ENCODE results near the gene CDH4.
"Not testable (repeated sequence)": the region's sequence is repeated elsewhere in the genome, so short reads cannot be mapped to it uniquely, and the experiment has no call there.

The CDH4 gene

DNA sequence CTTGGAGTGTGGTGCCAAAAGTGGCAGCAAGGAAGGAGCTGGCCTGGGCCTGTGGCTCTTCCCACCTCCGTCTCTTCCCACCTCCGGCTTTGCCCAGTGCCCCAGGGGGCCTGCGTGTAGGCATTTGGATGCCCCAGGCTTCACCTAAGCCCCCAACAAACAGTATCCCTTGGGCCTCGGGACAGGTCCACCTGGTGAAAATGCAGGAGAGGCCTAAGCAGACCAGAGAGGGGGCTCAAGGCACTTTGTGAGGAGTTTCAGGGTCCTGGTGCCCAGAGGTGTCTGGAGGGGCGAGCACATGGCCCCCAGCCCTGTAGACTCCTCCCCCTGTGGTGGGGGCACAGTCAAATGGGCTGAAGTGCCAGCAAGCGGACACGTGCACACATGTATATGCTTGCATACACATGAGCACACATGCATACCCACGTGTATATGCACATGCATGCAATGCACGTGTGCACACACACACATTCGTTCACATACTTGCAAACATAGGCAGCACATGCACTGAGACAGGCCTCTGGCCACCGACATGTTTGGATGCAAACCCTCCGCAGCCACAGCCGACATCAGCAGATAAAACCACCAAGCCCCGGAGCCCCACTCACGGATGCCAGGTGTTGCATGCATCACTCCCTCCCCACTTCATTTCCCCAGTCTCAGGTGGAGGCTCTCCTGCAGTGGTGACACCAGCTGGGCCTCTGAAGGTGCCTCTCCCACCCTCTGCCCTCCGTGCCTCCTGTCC is 689.1 kb downstream of the CDH4 start:
- DNase-seq: no peak

DNA sequence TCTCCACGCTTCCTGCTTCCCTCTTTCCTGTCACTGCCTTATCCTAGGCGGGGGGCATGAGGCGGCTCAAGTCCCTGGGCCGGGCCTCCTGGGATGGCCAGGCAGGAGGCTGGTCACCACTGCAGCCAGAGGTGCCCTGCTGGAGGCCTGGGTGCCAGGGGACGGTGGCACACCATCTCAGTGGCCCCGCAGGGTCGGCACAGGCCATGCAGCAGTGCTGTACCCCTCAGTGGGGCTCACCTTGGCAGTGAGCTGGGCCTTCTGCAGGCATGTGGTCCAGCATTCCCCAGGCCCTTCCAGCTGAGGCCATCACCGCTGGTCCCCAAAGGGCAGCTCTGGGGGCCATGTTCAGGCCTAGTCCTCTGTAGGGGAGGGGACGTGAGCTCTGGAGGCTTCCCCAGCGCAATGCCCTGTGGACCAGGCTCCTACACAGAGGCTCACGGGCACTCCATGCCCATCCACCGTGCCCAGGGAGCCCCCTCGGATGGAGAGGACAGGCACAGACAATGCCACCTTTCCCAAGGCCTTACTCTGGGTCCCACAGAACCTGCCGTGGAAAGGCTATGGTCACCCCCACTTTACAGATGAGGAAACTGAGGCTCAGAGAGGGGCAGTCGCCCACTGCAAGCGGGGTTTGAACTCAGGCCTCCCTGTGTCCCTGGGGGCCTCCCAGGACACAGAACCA is 689.8 kb downstream of the CDH4 start:
- DNase-seq: no peak

DNA sequence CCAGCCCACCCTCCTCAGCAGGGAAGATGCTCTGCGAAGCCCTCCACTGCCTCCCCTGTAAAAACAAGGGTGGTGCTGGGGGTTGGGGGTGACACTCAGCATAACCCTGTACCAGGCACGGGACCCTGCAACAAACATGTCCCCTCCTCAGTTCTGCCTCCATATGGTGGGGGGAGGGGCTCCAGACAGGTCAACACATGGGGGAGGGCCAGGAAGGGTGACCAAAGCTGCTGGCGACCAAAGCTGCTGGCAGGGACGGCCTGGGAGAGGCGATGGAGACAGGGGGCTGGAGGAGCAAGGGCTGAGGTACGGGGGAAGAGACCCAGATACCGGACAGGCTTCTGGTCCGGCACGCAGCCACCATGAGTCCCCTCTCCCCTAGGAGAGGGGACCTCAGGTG is 690.5 kb downstream of the CDH4 start:
- no peak for DNase-seq

DNA sequence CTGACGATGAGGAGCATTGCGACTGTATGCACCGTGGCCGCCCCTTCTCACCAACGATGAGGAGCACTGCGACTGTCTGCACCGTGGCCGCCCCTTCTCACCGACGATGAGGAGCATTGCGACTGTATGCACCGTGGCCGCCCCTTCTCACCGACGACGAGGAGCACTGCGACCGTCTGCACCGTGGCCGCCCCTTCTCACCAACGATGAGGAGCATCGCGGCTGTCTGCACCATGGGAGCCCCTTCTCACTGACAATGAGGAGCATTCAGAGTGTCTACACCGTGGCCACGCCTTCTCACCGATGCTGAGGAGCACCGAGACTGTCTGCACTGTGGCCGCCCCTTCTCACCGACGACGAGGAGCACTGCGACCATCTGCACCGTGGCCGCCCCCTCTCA is 692.9 kb downstream of the CDH4 start:
- not testable (repeated sequence) for DNase-seq

DNA sequence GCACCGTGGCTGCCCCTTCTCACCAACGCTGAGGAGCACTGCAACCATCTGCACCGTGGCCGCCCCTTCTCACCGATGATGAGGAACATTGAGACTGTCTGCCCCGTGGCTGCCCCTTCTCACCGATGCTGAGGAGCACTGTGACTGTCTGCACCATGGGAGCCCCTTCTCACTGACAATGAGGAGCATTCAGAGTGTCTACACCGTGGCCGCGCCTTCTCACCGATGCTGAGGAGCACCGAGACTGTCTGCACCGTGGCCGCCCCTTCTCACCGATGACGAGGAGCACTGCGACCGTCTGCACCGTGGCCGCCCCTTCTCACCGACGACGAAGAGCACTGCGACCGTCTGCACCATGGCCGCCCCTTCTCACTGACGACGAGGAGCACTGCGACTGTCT is 693.4 kb downstream of the CDH4 start:
- not testable (repeated sequence) for DNase-seq

DNA sequence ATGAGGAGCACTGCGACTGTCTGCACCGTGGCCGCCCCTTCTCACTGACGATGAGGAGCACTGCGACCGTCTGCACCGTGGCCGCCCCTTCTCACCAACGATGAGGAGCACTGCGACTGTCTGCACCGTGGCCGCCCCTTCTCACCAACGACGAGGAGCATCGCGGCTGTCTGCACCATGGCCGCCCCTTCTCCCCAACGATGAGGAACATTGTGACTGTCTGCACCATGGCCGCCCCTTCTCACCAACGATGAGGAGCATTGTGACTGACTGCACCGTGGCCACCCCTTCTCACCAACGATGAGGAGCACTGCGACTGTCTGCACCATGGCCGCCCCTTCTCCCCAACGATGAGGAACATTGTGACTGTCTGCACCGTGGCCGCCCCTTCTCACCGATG is 696.0 kb downstream of the CDH4 start:
- DNase-seq: not testable (repeated sequence)

DNA sequence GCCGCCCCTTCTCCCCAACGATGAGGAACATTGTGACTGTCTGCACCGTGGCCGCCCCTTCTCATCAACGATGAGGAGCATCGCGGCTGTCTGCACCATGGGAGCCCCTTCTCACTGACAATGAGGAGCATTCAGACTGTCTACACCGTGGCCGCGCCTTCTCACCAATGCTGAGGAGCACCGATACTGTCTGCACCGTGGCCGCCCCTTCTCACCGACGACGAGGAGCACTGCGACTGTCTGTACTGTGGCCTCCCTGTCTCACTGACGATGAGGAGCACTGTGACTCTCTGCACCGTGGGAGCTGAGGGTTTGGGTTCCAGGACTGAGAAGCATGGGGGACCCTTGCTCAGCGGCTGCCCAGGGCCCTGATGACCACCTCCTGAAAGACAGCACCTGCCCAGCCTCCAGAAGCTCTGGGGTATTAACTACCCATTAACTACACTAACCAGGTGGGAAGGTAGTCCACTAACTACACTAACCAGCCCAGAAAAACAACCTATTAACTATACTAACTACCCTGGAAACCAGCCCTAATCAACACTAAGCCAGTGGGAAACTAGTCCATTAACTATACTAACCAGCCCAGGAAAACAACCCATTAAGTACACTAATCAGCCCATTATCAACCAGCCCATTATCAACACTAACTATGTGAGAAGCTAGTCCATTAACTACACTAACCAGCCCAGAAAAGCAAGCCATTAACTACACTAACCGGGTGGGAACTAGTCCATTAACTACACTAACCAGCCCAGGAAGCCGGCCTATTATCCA is 696.7 kb downstream of the CDH4 start:
- DNase-seq: no peak

GRCh38 chr20:61949363-61949713 is 697.3 kb downstream of the CDH4 start:
- no peak for DNase-seq

DNA sequence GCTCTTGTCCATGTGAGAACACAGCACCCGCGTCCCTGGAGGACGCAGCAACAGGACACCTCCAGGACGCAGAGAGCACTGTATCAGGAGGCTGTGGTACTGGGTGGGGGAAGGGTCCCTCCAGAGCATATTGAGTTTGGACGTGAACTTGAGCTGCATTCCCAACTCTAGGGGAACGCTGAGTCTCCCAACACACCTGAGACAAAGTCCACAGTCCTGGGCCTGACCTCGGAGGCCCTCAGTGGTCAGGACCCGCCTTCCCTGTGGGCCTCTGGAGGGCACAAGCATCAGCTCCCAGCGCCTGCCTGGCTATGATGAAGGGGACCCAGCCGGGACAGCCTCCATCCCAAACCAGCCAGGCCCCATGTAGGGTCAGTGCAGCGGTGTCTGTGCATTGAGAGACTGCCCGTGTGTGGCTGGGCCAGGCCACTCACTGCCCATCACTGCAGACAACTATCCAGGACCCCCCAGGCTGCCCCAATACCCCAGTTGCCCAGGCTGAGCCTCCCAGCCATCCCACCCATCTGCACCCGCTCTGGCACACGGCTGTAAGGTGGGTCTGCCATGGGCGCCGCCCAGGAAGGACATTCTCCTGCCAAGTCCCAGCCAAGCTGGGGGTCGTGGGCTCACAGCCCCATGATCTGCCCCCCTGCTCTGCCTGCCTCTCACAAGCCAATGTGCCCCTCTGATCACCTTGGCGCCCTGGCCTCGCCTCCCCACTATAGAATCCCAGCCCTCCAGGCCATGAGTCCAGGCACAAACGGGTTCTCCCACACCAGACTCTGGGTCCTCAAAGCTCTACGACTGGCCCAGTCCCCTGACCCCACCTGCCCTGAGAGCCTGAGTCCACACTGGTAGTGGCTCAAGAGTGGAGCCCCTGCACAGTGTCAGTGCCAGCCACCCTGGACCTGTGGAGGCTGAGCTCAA is 697.9 kb downstream of the CDH4 start:
- DNase-seq: no peak

DNA sequence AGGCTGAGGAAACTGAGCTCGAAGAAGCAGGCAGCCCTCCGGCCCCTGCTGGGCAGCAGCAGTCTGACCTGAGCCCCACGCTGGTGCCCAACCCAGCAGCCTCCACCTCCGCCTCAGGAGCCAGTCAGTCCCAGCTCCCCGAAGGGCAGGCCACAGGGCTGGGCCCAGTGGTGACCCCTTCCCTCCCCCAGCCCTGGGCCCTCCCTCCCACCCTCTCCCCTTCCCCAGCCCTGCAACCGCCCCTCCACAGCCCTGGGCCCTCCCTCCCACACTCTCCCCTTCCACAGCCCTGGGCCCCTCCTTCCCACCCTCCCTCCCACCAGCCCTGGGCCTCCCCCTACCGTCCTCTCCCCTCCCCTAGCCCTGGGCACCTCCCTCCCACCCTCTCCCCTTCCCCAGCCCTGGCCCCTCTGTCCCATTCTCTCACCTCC is 698.6 kb downstream of the CDH4 start:
- DNase-seq: no peak

DNA sequence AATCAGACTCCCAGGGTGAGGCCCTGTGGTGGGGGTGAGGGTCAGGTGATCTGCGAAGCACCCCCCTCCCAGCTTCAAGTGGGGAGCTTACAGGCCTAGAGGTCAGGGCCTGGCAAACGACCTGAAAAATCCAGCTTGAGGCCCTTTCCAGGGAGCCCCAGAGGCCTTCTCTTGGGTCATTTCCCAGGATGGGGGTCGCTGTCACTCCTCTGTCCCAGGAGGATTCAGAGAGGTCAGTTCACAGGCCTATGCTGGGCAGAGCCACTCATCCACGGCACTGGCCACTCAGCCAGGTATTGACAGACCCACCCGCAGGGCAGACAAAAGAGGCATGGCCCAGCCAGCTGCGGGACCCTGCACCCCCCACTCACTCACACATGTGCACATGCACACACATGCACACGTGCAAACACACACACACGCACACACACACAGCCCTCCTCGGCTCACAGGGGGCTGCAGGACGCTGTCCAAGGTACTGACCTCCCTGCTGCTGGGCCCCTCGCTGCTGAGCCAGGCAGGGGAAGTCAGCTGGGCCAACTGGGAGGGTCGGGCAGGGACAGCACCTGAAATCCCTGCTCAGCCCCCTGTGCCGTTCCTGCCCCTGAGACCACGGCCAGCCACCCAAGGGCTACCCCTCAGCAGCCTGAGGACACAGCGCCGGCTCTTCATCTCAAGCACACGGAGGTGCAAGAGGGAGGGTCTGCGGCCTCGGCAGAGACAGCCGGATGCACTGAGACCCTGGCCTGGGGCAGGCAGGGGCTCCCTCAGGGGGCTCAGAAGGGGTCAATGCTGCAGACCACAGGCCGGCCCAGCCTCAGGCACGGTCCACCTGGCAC is 699.9 kb downstream of the CDH4 start:
- DNase-seq: no peak

- DNase-seq: no peak
Measured at GRCh38 chr20:61953037-61954021, 701.3 kb downstream of the CDH4 start.

DNA sequence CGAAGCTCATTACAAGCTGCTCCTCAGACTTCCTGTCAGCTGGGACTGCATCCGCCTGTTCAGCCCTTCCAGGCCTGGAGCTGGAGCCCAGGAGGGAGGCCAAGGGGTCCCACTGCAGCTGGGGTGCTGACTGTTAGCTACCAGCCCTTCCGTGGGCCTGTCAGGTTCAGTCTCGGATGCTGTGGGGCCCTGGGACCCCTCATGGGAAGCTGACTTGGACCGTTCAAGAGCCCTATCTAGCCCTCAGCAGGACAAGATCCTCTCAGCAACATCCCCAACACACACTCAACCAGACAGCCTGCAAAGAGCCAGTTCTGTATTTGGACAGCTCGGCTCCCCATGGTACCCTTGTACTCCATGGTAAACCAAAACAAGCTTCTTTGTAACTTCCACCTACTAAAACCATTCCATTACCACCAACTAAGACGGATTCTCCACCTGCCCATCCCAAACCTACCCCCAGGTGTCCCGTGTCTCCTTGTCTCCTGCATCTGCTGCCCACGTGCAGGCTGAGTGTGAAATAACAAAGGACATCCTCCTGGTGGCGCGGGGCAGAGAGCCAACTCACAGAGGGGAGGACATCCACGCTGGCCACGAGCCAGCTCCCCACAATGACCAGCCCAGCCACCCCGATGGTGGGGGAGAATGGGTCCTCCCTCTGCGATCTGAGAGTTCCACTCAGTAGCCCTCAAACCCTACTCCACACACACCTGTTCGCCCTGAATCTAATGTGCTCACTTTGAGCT is 702.4 kb downstream of the CDH4 start:
- no peak for DNase-seq

DNA sequence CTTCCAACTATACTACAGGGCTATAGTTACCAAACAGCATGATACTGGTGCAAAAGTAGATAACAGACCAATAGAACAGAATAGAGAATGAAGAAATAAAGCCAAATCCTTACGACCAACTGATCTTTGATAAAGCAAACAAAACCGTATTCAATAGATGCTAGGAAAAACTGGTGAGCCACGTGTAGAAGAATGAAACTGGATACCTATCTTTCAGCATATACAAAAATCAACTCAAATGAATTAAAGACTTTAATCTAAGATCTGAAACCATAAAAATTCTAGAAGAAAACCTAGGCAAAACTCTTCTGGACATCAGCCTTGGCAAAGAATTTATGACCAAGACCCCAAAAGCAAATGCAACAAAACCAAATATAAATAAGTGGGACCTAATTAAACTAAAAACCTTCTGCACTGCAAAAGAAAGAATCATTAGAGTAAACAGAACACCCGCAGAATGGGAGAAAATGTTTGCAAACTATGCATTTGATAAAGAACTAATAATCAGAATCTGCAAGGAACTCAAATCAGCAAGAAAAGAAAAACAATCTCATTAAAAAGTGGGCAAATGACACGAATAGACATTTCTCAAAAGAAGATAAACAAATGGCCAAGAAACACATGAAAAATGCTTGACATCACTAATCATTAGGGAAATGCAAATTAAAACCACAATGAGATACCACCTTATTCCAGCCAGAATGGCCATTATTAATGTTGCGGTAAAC is 703.8 kb downstream of the CDH4 start:
- no peak for DNase-seq

- no peak for DNase-seq
Measured at GRCh38 chr20:61956396-61957342, 704.6 kb downstream of the CDH4 start.

DNA sequence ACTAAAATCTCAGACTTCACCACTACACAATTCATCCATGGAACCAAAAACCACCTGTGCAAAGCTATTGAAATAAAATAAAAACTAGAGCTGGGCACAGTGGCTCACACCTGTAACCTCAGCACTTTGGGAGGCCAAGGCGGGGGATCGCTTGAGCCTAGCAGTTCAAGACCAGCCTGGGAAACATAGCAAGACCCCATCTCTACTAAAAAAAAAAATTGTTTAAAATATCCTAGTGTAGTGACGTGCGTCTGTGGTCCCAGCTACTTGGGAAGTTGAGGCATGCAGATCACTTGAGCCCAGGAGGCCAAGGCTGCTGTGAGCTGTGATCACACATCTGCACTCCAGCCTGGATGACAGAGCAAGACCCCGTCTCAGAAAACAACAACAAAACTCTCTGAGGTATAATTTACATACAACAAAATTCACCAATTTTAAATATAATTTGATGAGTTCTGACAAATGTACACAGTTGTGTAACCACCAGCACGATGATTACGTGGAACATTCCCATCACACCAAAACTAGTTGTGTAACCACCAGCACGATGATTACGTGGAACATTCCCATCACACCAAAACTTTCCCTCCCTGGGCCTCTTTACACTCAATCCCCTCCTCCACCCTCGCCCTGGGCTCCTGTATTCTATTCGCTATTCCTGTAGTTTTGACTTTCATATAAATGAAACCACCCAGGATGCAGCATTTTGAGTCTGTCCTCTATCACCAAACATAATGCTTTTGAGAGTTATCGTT is 706.1 kb downstream of the CDH4 start:
- no peak for DNase-seq
